Ishikawa (cell line): Measurements from ENCODE around the gene BLCAP.

Experiments
- CEBPB ChIP-seq: IDR thresholded peaks from 2 replicates; pipeline ENCODE4 v1.6.1; 2012
- CREB1 ChIP-seq: IDR thresholded peaks from 2 replicates; pipeline ENCODE4 v1.6.1; 2012; ENCODE audit warnings: low read depth
- EGR1 ChIP-seq: IDR thresholded peaks from 2 replicates; pipeline ENCODE4 v1.6.1; 2012
- EP300 ChIP-seq: IDR thresholded peaks from 2 replicates; pipeline ENCODE4 v1.6.1; 2012; ENCODE audit warnings: borderline replicate concordance
- FOXM1 ChIP-seq: IDR thresholded peaks from 2 replicates; pipeline ENCODE4 v1.6.1; 2012; ENCODE audit warnings: low read depth, borderline replicate concordance
- NFIC ChIP-seq: IDR thresholded peaks from 2 replicates; pipeline ENCODE4 v1.6.1; 2012
- RAD21 ChIP-seq: IDR thresholded peaks from 2 replicates; pipeline ENCODE4 v1.6.1; 2012; ENCODE audit warnings: low read depth
- TAF1 ChIP-seq: IDR thresholded peaks from 2 replicates; pipeline ENCODE4 v1.6.1; 2012; ENCODE audit warnings: low read depth, mild to moderate bottlenecking
- TCF12 ChIP-seq: IDR thresholded peaks from 2 replicates; pipeline ENCODE4 v1.6.1; 2012; ENCODE audit warnings: low read depth
- TEAD4 ChIP-seq: IDR thresholded peaks from 2 replicates; pipeline ENCODE4 v1.6.1; 2012
- USF1 ChIP-seq: IDR thresholded peaks from 2 replicates; pipeline ENCODE4 v1.6.1; 2012
- YY1 ChIP-seq: IDR thresholded peaks from 2 replicates; pipeline ENCODE4 v1.6.1; 2012; ENCODE audit warnings: low read depth
- ZBTB7A ChIP-seq: IDR thresholded peaks from 2 replicates; pipeline ENCODE4 v1.6.1; 2012; ENCODE audit warnings: low read depth
- TF ChIP-seq, protein P1 (sequence below): IDR thresholded peaks from 2 replicates; pipeline ENCODE4 v1.6.1; 2012; ENCODE audit warnings: low read depth, mild to moderate bottlenecking
- TF ChIP-seq, protein P2 (sequence below): IDR thresholded peaks from 2 replicates; pipeline ENCODE4 v1.6.1; 2012

Gene BLCAP

DNA sequence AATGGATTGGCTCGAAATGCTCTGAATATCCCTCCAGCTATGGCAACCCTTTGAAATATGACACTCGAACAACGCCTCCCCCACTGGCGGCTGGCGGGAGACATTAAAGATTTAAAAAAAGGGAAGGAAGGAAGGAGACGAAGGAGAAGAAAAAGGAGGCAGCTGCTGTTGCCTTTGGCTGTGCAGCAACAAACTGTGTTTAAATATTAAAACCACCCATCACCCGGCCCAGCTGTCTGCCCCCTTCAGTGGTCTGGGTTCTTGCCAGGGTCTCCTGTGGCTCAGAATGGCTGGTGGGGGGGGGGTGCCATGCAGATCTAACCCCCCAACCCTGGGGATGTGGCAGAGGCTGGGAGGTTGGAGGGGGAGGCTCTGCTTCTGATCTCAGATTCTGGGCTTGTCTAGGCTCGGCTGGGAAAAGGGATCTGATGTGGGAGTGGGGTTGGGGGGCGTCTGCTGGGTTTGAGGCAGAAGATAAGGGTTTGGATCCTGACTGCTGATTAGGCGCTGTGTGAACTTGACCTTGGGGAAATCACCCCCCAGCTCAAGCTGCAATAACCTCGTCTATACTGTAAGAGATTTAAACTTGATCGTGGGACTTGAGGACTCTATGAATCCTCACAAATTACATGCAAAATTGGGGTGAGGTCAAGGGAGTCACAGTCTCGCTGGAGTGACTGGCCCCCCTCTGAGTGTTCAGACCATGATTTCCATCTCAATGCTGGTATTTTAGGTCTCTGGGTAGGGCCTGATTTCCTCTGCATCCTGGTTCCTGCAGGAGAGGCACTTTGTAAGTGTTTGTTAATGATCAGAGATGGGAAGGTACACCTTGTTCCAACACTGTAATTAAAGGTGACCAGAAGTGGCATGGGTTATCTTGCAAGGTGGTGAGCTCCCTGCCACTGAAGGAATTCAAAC, 40.3 kb upstream of the BLCAP start:
- TF ChIP-seq RAD21, result no peak
- TF ChIP-seq, protein P1, sequence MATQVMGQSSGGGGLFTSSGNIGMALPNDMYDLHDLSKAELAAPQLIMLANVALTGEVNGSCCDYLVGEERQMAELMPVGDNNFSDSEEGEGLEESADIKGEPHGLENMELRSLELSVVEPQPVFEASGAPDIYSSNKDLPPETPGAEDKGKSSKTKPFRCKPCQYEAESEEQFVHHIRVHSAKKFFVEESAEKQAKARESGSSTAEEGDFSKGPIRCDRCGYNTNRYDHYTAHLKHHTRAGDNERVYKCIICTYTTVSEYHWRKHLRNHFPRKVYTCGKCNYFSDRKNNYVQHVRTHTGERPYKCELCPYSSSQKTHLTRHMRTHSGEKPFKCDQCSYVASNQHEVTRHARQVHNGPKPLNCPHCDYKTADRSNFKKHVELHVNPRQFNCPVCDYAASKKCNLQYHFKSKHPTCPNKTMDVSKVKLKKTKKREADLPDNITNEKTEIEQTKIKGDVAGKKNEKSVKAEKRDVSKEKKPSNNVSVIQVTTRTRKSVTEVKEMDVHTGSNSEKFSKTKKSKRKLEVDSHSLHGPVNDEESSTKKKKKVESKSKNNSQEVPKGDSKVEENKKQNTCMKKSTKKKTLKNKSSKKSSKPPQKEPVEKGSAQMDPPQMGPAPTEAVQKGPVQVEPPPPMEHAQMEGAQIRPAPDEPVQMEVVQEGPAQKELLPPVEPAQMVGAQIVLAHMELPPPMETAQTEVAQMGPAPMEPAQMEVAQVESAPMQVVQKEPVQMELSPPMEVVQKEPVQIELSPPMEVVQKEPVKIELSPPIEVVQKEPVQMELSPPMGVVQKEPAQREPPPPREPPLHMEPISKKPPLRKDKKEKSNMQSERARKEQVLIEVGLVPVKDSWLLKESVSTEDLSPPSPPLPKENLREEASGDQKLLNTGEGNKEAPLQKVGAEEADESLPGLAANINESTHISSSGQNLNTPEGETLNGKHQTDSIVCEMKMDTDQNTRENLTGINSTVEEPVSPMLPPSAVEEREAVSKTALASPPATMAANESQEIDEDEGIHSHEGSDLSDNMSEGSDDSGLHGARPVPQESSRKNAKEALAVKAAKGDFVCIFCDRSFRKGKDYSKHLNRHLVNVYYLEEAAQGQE, result no peak

DNA sequence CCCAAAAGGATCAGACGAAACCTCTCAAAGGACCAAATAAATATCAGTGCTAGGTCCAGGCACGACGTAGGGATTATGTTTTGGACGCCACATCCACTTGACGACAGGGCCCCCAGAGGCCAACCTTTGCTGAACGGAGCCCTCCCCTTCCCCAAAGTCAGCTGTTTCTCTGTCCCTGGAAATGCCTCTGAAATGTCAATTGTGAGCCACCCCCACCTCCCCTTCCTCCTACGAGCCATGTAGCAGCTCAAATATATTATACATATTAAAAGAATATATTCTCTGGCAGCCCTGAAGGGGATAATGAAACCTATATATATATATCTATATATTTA, 39.6 kb upstream of the BLCAP start:
- TF ChIP-seq TCF12, result no peak
- no peak for TF ChIP-seq EP300
- TF ChIP-seq TEAD4, result no peak
- no peak for TF ChIP-seq YY1
- no peak for TF ChIP-seq ZBTB7A
- TF ChIP-seq NFIC, result no peak
- no peak for TF ChIP-seq CEBPB
- TF ChIP-seq USF1, result no peak
- TF ChIP-seq, protein P2, sequence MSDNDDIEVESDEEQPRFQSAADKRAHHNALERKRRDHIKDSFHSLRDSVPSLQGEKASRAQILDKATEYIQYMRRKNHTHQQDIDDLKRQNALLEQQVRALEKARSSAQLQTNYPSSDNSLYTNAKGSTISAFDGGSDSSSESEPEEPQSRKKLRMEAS, result no peak
- TF ChIP-seq, protein P1, result no peak
- TF ChIP-seq TAF1, result no peak
- no peak for TF ChIP-seq EGR1
- TF ChIP-seq FOXM1, result no peak
- no peak for TF ChIP-seq RAD21
- no peak for TF ChIP-seq CREB1

DNA sequence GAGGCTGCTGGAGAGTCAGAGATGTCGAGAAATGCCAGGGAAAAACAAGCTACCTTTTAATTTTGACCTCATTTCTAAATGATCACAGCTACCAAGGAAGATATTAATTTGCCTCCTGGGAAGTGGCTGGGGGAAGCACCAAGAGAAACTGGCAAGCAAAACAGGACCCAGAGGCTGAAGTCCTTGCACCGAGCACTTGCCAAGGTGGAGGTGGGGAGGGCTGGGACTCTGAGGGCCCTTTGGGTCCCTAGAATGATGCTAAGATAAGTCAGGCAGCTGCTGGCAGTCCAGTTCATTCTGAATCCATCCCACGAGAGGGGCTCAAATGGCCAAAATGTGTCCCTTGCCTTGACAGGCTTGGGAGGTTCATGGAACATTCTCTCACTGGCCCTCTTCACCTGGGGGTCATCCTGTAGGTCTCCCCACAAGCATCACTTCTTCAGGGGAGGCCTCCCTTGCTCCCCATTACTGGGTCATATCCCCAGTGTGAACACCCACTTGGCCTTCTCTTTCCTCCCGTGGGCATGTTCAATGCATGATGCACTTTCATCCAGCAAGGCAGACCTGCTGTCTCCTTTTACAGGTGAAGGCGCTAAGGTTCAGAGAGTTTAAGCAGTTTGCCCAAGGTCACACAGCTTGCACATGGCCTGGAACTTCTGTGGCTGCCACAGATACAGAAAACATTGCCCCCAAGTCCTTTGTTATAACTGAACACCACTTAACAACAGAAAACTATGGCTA, 39.1 kb upstream of the BLCAP start:
- TF ChIP-seq ZBTB7A, result no peak
- no peak for TF ChIP-seq NFIC
- no peak for TF ChIP-seq CEBPB
- no peak for TF ChIP-seq EGR1
- TF ChIP-seq TCF12, result no peak

GRCh38 chr20:37565134-37565811, 37.6 kb upstream of the BLCAP start:
- TF ChIP-seq FOXM1 (no peak), TCF12 (no peak), RAD21 (no peak), EGR1 (no peak)

GRCh38 chr20:37564388-37565133, 36.9 kb upstream of the BLCAP start:
- TF ChIP-seq RAD21 (peak; percentile 93), TEAD4 (no peak)

DNA sequence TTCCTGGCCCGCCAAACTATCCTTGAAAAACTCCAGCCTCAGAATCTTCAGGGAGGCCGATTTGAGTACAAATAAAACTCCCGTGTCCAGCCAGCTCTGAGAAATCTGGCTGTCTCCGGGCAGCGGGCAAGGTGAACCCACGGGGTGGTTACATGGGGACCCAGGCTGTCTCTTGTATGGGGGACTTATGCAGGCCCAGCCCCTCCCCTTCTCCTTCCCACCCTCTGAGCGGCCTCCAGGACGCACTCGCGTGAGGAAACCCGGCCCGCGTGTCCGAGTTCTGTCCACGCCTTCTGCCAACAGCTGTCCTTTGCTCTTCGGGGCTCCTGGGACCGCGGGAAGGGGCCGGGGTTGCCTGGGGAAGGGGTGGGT, 36.3 kb upstream of the BLCAP start:
- no peak for TF ChIP-seq NFIC
- TF ChIP-seq, protein P2, result no peak
- TF ChIP-seq EP300, result no peak
- no peak for TF ChIP-seq YY1
- TF ChIP-seq EGR1, result no peak
- no peak for TF ChIP-seq TAF1
- TF ChIP-seq CEBPB, result no peak
- TF ChIP-seq, protein P1, result no peak
- TF ChIP-seq ZBTB7A, result no peak
- TF ChIP-seq USF1, result no peak
- TF ChIP-seq TEAD4, result no peak
- no peak for TF ChIP-seq TCF12
- TF ChIP-seq FOXM1, result no peak
- no peak for TF ChIP-seq CREB1
- no peak for TF ChIP-seq RAD21
